ENCODE results near the gene PAX5. TPM values are rescaled to one million over a fixed set of nuclear protein-coding genes. Genes with fewer than 3 reads are reported as not detected.

The PAX5 gene
- polyA plus RNA-seq, 1 donor from 2014 or later, result not detected

DNA sequence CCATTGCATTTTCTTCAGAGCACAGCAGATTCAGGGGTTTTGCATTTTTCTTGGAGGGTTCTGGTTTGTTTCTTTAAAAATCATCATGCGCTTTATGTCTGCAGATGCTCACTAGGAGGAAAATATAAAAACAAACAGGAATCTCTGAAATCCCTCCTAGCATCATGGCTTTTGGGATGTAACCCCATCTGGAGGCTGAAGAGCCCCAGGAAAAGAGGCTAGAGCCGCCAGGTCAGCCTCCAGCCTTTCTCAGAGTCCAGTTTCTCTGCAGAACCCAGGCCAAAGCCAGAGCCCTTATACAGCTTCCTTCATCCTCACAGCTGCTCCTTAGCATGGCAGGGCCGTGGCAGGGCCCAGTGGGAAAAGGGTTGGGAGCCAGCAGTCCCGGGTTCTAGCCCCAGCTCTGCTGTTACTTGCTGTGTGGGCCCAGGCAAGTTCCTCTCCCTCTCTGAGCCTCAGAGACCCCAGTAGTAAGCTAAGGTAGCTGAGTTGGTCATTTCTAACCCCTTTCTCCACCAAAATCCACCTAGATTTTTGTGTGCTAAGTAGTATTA lies 62.1 kb downstream of the PAX5 start:
- TF ChIP-seq REST (IDR thresholded peaks at IDR 0.05; ENCODE audit: borderline replicate concordance), result no peak
- TF ChIP-seq TAF1 (IDR thresholded peaks at IDR 0.05; ENCODE audit: low read depth), result no peak
- no peak for TF ChIP-seq EP300 (conservative IDR thresholded peaks at IDR 0.05; ENCODE audit: poor library complexity, severe bottlenecking)
- TF ChIP-seq POLR2AphosphoS5 (IDR thresholded peaks at IDR 0.05), result no peak
- TF ChIP-seq RAD21 (conservative IDR thresholded peaks at IDR 0.05), result no peak
- no peak for TF ChIP-seq SMC3 (conservative IDR thresholded peaks at IDR 0.05; ENCODE audit: poor library complexity)
- no peak for TF ChIP-seq EZH2 (IDR thresholded peaks at IDR 0.05; ENCODE audit: borderline replicate concordance, insufficient read depth, low read length, poor library complexity, severe bottlenecking)
- TF ChIP-seq, protein P1, sequence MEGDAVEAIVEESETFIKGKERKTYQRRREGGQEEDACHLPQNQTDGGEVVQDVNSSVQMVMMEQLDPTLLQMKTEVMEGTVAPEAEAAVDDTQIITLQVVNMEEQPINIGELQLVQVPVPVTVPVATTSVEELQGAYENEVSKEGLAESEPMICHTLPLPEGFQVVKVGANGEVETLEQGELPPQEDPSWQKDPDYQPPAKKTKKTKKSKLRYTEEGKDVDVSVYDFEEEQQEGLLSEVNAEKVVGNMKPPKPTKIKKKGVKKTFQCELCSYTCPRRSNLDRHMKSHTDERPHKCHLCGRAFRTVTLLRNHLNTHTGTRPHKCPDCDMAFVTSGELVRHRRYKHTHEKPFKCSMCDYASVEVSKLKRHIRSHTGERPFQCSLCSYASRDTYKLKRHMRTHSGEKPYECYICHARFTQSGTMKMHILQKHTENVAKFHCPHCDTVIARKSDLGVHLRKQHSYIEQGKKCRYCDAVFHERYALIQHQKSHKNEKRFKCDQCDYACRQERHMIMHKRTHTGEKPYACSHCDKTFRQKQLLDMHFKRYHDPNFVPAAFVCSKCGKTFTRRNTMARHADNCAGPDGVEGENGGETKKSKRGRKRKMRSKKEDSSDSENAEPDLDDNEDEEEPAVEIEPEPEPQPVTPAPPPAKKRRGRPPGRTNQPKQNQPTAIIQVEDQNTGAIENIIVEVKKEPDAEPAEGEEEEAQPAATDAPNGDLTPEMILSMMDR (IDR thresholded peaks at IDR 0.05; ENCODE audit: poor library complexity, severe bottlenecking), result no peak
- TF ChIP-seq MXI1 (conservative IDR thresholded peaks at IDR 0.05; ENCODE audit: poor library complexity, severe bottlenecking), result no peak
- no peak overlapping the region for H3K9ac ChIP-seq (ENCODE audit: low read length)
- no peak overlapping the region for H3K4me2 ChIP-seq (ENCODE audit: low read length)
- H3K36me3 ChIP-seq (ENCODE audit: insufficient read depth, low read length), result no peaks in the 10 kb centered on the region
- no peaks in the 10 kb centered on the region for H4K20me1 ChIP-seq (ENCODE audit: insufficient read depth)
- no peaks in the 10 kb centered on the region for H3K27me3 ChIP-seq (ENCODE audit: insufficient read depth, low read depth, low read length)
- no peaks in the 10 kb centered on the region for H3K79me2 ChIP-seq (replicated peaks; ENCODE audit: insufficient read depth, low read length)
- H3F3A ChIP-seq (ENCODE audit: insufficient read depth, low read length, poor library complexity, severe bottlenecking), result no peaks in the 10 kb centered on the region
- H3K27ac ChIP-seq (ENCODE audit: low read length), result no peak overlapping the region
- no peak overlapping the region for H2AFZ ChIP-seq (ENCODE audit: low read depth, low read length)
- no peaks in the 10 kb centered on the region for H3K9me2 ChIP-seq (ENCODE audit: insufficient read depth, low read length)
- H3K9me3 ChIP-seq (ENCODE audit: low read length), result no peaks in the 10 kb centered on the region
- no peak overlapping the region for H3K4me3 ChIP-seq (ENCODE audit: low read length)

DNA sequence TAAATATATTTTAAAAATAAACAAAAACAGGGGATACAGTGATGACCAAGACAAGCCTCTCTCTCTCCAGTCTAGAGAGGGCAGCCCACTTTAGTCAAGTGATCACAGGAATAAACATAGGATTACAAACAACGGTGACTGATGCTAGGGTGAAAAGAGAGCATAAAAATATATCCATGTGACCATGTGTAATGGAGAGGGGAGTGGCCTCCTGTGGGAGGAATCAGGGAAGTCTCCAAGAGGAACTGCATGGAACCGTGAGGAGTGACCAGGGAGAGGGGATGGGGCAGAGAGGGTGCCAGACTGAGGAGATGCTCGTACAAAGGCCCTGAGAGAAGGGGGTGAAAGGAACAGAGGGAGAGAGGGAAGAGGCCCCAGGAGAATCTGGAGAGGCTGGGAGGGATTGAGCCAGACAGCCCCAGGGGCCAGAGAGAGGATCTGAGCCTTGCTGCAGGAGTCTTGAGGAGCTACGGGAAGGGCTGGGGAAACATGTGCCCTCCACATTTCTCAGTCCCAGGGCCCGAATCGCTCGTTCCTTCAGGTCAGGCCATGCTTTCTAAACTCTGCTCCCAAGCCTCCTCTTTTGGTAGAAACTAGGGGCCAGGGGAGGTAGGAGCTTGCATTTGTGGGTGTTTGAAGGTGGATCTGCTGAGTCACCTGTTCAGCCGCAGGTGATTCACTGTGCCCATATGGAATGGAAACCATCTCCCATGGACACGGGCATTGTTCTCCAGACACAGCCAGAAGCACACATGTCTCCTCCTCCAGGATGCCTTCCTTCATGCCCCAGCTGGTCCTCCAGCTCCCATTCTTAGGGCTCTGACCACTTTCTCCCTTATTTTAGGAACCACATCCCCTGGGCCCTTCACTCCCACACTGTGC lies 63.8 kb downstream of the PAX5 start:
- Histone ChIP-seq H3K9me3 (ENCODE audit: low read length) (no peaks in the 10 kb centered on the region), H3K27me3 (ENCODE audit: insufficient read depth, low read depth, low read length) (no peaks in the 10 kb centered on the region), H3K4me2 (ENCODE audit: low read length) (no peak overlapping the region), H3K9ac (ENCODE audit: low read length) (no peak overlapping the region), H3F3A (ENCODE audit: insufficient read depth, low read length, poor library complexity, severe bottlenecking) (no peaks in the 10 kb centered on the region), H3K36me3 (ENCODE audit: insufficient read depth, low read length) (no peaks in the 10 kb centered on the region), H3K27ac (ENCODE audit: low read length) (no peak overlapping the region), H3K4me3 (ENCODE audit: low read length) (no peak overlapping the region), H4K20me1 (ENCODE audit: insufficient read depth) (no peaks in the 10 kb centered on the region), H3K79me2 (replicated peaks; ENCODE audit: insufficient read depth, low read length) (no peaks in the 10 kb centered on the region), H2AFZ (ENCODE audit: low read depth, low read length) (no peak overlapping the region), H3K9me2 (ENCODE audit: insufficient read depth, low read length) (no peaks in the 10 kb centered on the region)
- TF ChIP-seq EZH2 (IDR thresholded peaks at IDR 0.05; ENCODE audit: borderline replicate concordance, insufficient read depth, low read length, poor library complexity, severe bottlenecking) (no peak), POLR2AphosphoS5 (IDR thresholded peaks at IDR 0.05) (no peak), RAD21 (conservative IDR thresholded peaks at IDR 0.05) (no peak), MXI1 (conservative IDR thresholded peaks at IDR 0.05; ENCODE audit: poor library complexity, severe bottlenecking) (no peak), TAF1 (IDR thresholded peaks at IDR 0.05; ENCODE audit: low read depth) (no peak), REST (IDR thresholded peaks at IDR 0.05; ENCODE audit: borderline replicate concordance) (no peak), SMC3 (conservative IDR thresholded peaks at IDR 0.05; ENCODE audit: poor library complexity) (no peak), EP300 (conservative IDR thresholded peaks at IDR 0.05; ENCODE audit: poor library complexity, severe bottlenecking) (no peak)
- TF ChIP-seq, protein P1 (IDR thresholded peaks at IDR 0.05; ENCODE audit: poor library complexity, severe bottlenecking), result no peak
